ENCODE data around the gene SPR.

The SPR gene

GRCh38 chr2:72915320-72915906, 28.2 kb downstream of the SPR start:
- no peaks in the 10 kb centered on the region for H4K20me1 ChIP-seq (ENCODE audit: insufficient read depth)
- H3K9ac ChIP-seq, result no peak overlapping the region
- TF ChIP-seq CTCF (conservative IDR thresholded peaks at IDR 0.05; ENCODE audit: low read depth, low read length), result no peak
- no peak overlapping the region for H3K27ac ChIP-seq
- peaks cover 29% of the 10 kb centered on the region for H3K4me1 ChIP-seq (ENCODE audit: low read depth, poor library complexity, severe bottlenecking)
- peaks cover 77% of the 10 kb centered on the region for H3K27me3 ChIP-seq (ENCODE audit: insufficient read depth, low read depth)
- no peaks in the 10 kb centered on the region for H3K79me2 ChIP-seq (ENCODE audit: insufficient read depth, low read depth)
- H3K4me2 ChIP-seq, result peak overlapping the region; percentile 99
- H3K4me3 ChIP-seq (IDR thresholded peaks at IDR 0.05; ENCODE audit: insufficient read depth, low read depth, low read length), result peak overlapping the region; percentile 80
- no peaks in the 10 kb centered on the region for H3K36me3 ChIP-seq (ENCODE audit: insufficient read depth)
- H2AFZ ChIP-seq (ENCODE audit: low read depth), result peak overlapping the region; percentile 99

- Histone ChIP-seq H3K4me2 (peak overlapping the region; percentile 99), H3K27me3 (ENCODE audit: insufficient read depth, low read depth) (peaks cover 85% of the 10 kb centered on the region), H3K4me1 (ENCODE audit: low read depth, poor library complexity, severe bottlenecking) (peaks cover 29% of the 10 kb centered on the region), H3K9ac (peak overlapping the region; percentile 15; the same call in 1 of the 2 replicates), H3K4me3 (IDR thresholded peaks at IDR 0.05; ENCODE audit: insufficient read depth, low read depth, low read length) (peak overlapping the region; percentile 95), H4K20me1 (ENCODE audit: insufficient read depth) (no peaks in the 10 kb centered on the region), H3K27ac (no peak overlapping the region), H2AFZ (ENCODE audit: low read depth) (peak overlapping the region; percentile 99), H3K36me3 (ENCODE audit: insufficient read depth) (no peaks in the 10 kb centered on the region), H3K79me2 (ENCODE audit: insufficient read depth, low read depth) (no peaks in the 10 kb centered on the region)
- no peak for TF ChIP-seq CTCF (conservative IDR thresholded peaks at IDR 0.05; ENCODE audit: low read depth, low read length)
These were observed 28.9 kb downstream of the SPR start for GRCh38 chr2:72915907-72916742.

GRCh38 chr2:72916743-72917137, 29.5 kb downstream of the SPR start:
- Histone ChIP-seq H3K4me2 (peak overlapping the region; percentile 99), H3K79me2 (ENCODE audit: insufficient read depth, low read depth) (no peaks in the 10 kb centered on the region), H3K36me3 (ENCODE audit: insufficient read depth) (no peaks in the 10 kb centered on the region), H3K9ac (peak overlapping the region; percentile 26; the same call in 1 of the 2 replicates), H3K27ac (no peak overlapping the region), H4K20me1 (ENCODE audit: insufficient read depth) (no peaks in the 10 kb centered on the region), H2AFZ (ENCODE audit: low read depth) (peak overlapping the region; percentile 99), H3K27me3 (ENCODE audit: insufficient read depth, low read depth) (peaks cover 91% of the 10 kb centered on the region), H3K4me3 (IDR thresholded peaks at IDR 0.05; ENCODE audit: insufficient read depth, low read depth, low read length) (no peak overlapping the region), H3K4me1 (ENCODE audit: low read depth, poor library complexity, severe bottlenecking) (peaks cover 29% of the 10 kb centered on the region)
- TF ChIP-seq CTCF (conservative IDR thresholded peaks at IDR 0.05; ENCODE audit: low read depth, low read length), result no peak

- Histone ChIP-seq H3K36me3 (ENCODE audit: insufficient read depth) (no peaks in the 10 kb centered on the region), H3K4me2 (peak within 1 kb of the TSS; percentile 99), H3K9ac (peak within 1 kb of the TSS; percentile 26; the same call in 1 of the 2 replicates), H3K79me2 (ENCODE audit: insufficient read depth, low read depth) (no peaks in the 10 kb centered on the region), H3K4me3 (IDR thresholded peaks at IDR 0.05; ENCODE audit: insufficient read depth, low read depth, low read length) (peak within 1 kb of the TSS; percentile 95), H3K27me3 (ENCODE audit: insufficient read depth, low read depth) (peaks cover 92% of the 10 kb centered on the region), H3K4me1 (ENCODE audit: low read depth, poor library complexity, severe bottlenecking) (peaks cover 29% of the 10 kb centered on the region), H4K20me1 (ENCODE audit: insufficient read depth) (no peaks in the 10 kb centered on the region), H3K27ac (no peak within 1 kb of the TSS), H2AFZ (ENCODE audit: low read depth) (peak within 1 kb of the TSS; percentile 99)
- no peak for TF ChIP-seq CTCF (conservative IDR thresholded peaks at IDR 0.05; ENCODE audit: low read depth, low read length)
These were observed 30.1 kb downstream of the SPR start, which contains the start of gene EMX1 for GRCh38 chr2:72917138-72917876. EMX1 (plus strand) TSS chr2:72917519; CDS start chr2:72917853, 334 bp downstream.
